GM23248 (cell line): ENCODE measurements around the gene RASIP1.

Experiments
- EZH2 ChIP-seq: fragments of 200-600 bp; sonication (generic); IDR thresholded peaks from 2 replicates; pipeline ENCODE4 v1.6.1; 2018; ENCODE audit warnings: antibody characterized with exemption, mild to moderate bottlenecking; ENCODE audit not compliant: insufficient read depth, poor library complexity, severe bottlenecking
- EZH2phosphoT487 ChIP-seq: fragments of 200-600 bp; sonication (generic); IDR thresholded peaks from 2 replicates; pipeline ENCODE4 v1.6.1; 2018; ENCODE audit warnings: antibody characterized with exemption, moderate library complexity, mild to moderate bottlenecking, low read depth; ENCODE audit not compliant: insufficient read depth

DNA sequence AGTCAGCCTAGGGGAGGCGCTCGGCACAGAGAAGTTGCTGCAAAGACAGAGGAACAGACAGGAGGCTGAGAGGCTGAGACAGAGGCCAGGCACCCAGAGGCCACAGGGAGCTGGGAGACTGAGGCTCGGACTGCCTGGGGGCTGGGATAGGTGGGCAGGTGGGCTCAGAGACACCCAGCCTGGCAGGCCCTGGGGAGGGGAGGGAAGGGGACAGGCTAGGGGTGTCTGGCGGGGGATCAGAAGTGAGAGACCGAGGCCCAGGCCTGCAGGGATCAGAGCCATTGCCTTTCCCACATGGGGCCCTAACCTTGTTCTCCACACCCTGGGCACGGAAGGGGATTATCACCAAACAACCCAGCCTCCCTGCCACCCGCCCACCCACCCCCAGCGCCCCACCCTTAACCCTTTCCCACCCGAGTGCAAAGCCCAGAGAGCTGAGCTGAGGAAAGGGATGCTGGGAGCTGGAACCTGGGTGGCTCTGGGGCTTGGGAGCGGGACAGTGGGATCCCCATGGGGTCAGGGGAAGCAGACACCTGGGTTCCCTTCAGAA, 68.9 kb downstream of the RASIP1 start:
- TF ChIP-seq EZH2 = no peak
- TF ChIP-seq EZH2phosphoT487 = no peak
